IMR-90 (cell line): Measurements from ENCODE around the gene KLHL20. TPM values are rescaled to one million over a fixed set of nuclear protein-coding genes. Genes with fewer than 3 reads are reported as not detected.
"Not testable (repeated sequence)": the region's sequence is repeated elsewhere in the genome, so short reads cannot be mapped to it uniquely, and the experiment has no call there.

Experiments
- ATAC-seq: fragments of 200-7000 bp; cut with Tn5 transposase; 2 replicates; pipeline ENCODE4 v1.9.1; 2020; ENCODE audit warnings: low read depth, mild to moderate bottlenecking, moderate library complexity
- BruUV-seq: library from RNA; stranded (reverse); fragments of 400-500 nt; replicated peaks from 2 replicates; lab custom pipeline; 2021; lab: Mats Ljungman, UMichigan
- CTCF ChIA-PET: fragments of 300-600 bp; formaldehyde crosslinking; extraction: SDS; loops from one replicate; lab custom pipeline; 2021; ENCODE audit warnings: antibody characterized with exemption; lab: Yijun Ruan, JAX
- POLR2A ChIA-PET: fragments of 300-600 bp; sonication (Branson Sonifier 250); formaldehyde crosslinking; loops from one replicate; lab custom pipeline; 2022; ENCODE audit warnings: antibody characterized with exemption; ENCODE audit not compliant: unreplicated experiment; lab: Charles Lee
- DNase-seq: peaks from one replicate; pipeline ENCODE4 v3.0.0; 2013
- H2AFZ ChIP-seq: replicated peaks from 2 replicates; pipeline ENCODE3; 2013; ENCODE audit warnings: low read length, mild to moderate bottlenecking; ENCODE audit not compliant: poor library complexity
- H2AK5ac ChIP-seq: 2 replicates; pipeline ENCODE4 v1.6.1; 2013; ENCODE audit warnings: low read depth, low read length, inconsistent platforms
- H2AK9ac ChIP-seq: replicated peaks from 2 replicates; pipeline ENCODE3; 2013; ENCODE audit warnings: mild to moderate bottlenecking, low read depth, low read length, moderate library complexity; ENCODE audit not compliant: poor library complexity
- H2BK120ac ChIP-seq: 2 replicates; pipeline ENCODE4 v1.6.1; 2013; ENCODE audit warnings: low read depth, low read length, inconsistent platforms
- H2BK15ac ChIP-seq: 3 replicates; pipeline ENCODE4 v1.6.1; 2013; ENCODE audit warnings: low read depth, low read length, inconsistent platforms
- H2BK20ac ChIP-seq: 2 replicates; pipeline ENCODE4 v1.6.1; 2013; ENCODE audit warnings: low read depth, mild to moderate bottlenecking, inconsistent platforms, low read length, moderate library complexity
- H2BK5ac ChIP-seq: 2 replicates; pipeline ENCODE4 v1.6.1; 2013; ENCODE audit warnings: mild to moderate bottlenecking, low read depth, low read length, inconsistent platforms; ENCODE audit not compliant: poor library complexity, severe bottlenecking
- H3K14ac ChIP-seq: replicated peaks from 2 replicates; pipeline ENCODE4 v1.6.1; 2013; ENCODE audit warnings: low read depth, low read length, inconsistent platforms
- H3K18ac ChIP-seq: 2 replicates; pipeline ENCODE4 v1.6.1; 2013; ENCODE audit warnings: low read depth, low read length, control low read depth
- H3K23ac ChIP-seq: 2 replicates; pipeline ENCODE4 v1.6.1; 2013; ENCODE audit warnings: low read depth, low read length, inconsistent platforms
- H3K27ac ChIP-seq: 2 replicates; pipeline ENCODE4 v1.5.1; 2013; ENCODE audit warnings: mild to moderate bottlenecking, control low read depth, low read length; ENCODE audit not compliant: insufficient read depth
- H3K27me3 ChIP-seq: 2 replicates; pipeline ENCODE4 v1.6.1; 2013; ENCODE audit warnings: low read length; ENCODE audit not compliant: control insufficient read depth, insufficient read depth
- H3K36me3 ChIP-seq: 2 replicates; pipeline ENCODE4 v1.6.1; 2013; ENCODE audit warnings: low read length, mixed read lengths; ENCODE audit not compliant: control insufficient read depth, insufficient read depth
- H3K4ac ChIP-seq: 2 replicates; pipeline ENCODE4 v1.6.1; 2013; ENCODE audit warnings: low read depth, low read length, inconsistent platforms
- H3K4me1 ChIP-seq: 2 replicates; pipeline ENCODE4 v1.6.1; 2013; ENCODE audit warnings: low read length, mixed read lengths; ENCODE audit not compliant: control insufficient read depth, insufficient read depth
- H3K4me2 ChIP-seq: 2 replicates; pipeline ENCODE4 v1.6.1; 2013; ENCODE audit warnings: low read depth, mild to moderate bottlenecking, control low read depth, low read length, moderate library complexity
- H3K4me3 ChIP-seq: 2 replicates; pipeline ENCODE4 v1.5.1; 2013; ENCODE audit warnings: low read depth, mild to moderate bottlenecking, control low read depth, low read length, moderate library complexity; ENCODE audit not compliant: insufficient read depth
- H3K56ac ChIP-seq: 2 replicates; pipeline ENCODE4 v1.6.1; 2013; ENCODE audit warnings: low read length, inconsistent platforms; ENCODE audit not compliant: insufficient read depth; ENCODE audit errors: extremely low read depth
- H3K79me1 ChIP-seq, 2 experiments: 2 replicates each; pipeline ENCODE4 v1.6.1; 2013; ENCODE audit warnings: low read length in 2 of 2, inconsistent platforms in 1 of 2, low read depth in 1 of 2
- H3K9ac ChIP-seq: 2 replicates; pipeline ENCODE4 v1.6.1; 2013; ENCODE audit warnings: low read depth, low read length, control low read depth
- H3K9me1 ChIP-seq: 2 replicates; pipeline ENCODE4 v1.6.1; 2013; ENCODE audit warnings: low read length, inconsistent platforms; ENCODE audit not compliant: insufficient read depth
- H3K9me3 ChIP-seq: 2 replicates; pipeline ENCODE4 v1.6.1; 2013; ENCODE audit warnings: low read length; ENCODE audit not compliant: control insufficient read depth, insufficient read depth
- H4K20me1 ChIP-seq: 2 replicates; pipeline ENCODE4 v1.6.1; 2013; ENCODE audit warnings: low read length, inconsistent platforms; ENCODE audit not compliant: insufficient read depth
- H4K5ac ChIP-seq: 2 replicates; pipeline ENCODE4 v1.6.1; 2013; ENCODE audit warnings: mild to moderate bottlenecking, low read depth, low read length, control low read depth
- H4K8ac ChIP-seq, 2 experiments: 2 replicates each; pipeline ENCODE4 v1.6.1; 2013; ENCODE audit warnings: low read depth in 2 of 2, low read length in 2 of 2, control low read depth in 1 of 2, inconsistent platforms in 1 of 2
- H4K91ac ChIP-seq: 2 replicates; pipeline ENCODE4 v1.6.1; 2013; ENCODE audit warnings: low read depth, low read length, inconsistent platforms; ENCODE audit not compliant: insufficient read depth
- WGBS, 2 experiments: methylation state at CpG; one replicate each; pipeline versions ENCODE4 v1.1.5 to v1.1.7; 2013; ENCODE audit warnings: missing lambda C conversion rate in 2 of 2; ENCODE audit not compliant: insufficient read length in 1 of 2; ENCODE audit errors: extremely low coverage in 2 of 2; 5-methylcytosine and 5-hydroxymethylcytosine counted together
- dilution Hi-C: fragments of 300-500 bp; cut with HindIII; formaldehyde crosslinking; loops from one replicate; pipeline ENCODE4 v1.14.3; 2018; ENCODE audit warnings: low sequenced_read_pairs; ENCODE audit not compliant: unreplicated experiment
- in situ Hi-C: fragments of 300-500 bp; cut with MboI; formaldehyde crosslinking; loops from 3 replicates; pipeline ENCODE4 v1.14.3; 2019; ENCODE audit warnings: low sequenced_read_pairs, inconsistent platforms, mixed read lengths
- intact Hi-C: fragments of 100-400 bp; cut with micrococcal nuclease; formaldehyde crosslinking; loops from 2 replicates; pipeline ENCODE4 v1.10.0; 2022
- polyA plus RNA-seq, 3 experiments: library from polyadenylated mRNA; depleted of rRNA; stranded (reverse); fragments of >200 nt; gene quantifications; 2 replicates each; pipeline ENCODE4 v1.2.3, GENCODE V29; 2012; ENCODE audit warnings: low replicate concordance in 1 of 3
- total RNA-seq: library from RNA; depleted of rRNA; stranded (reverse); fragments of >200 nt; gene quantifications from 2 replicates; pipeline ENCODE4 v1.2.3, GENCODE V29; 2012

The KLHL20 gene
- total and polyA plus RNA-seq, 2 of the 4 experiments (the other 2 are of a cell fraction) = 13.5 to 23.3 TPM

DNA sequence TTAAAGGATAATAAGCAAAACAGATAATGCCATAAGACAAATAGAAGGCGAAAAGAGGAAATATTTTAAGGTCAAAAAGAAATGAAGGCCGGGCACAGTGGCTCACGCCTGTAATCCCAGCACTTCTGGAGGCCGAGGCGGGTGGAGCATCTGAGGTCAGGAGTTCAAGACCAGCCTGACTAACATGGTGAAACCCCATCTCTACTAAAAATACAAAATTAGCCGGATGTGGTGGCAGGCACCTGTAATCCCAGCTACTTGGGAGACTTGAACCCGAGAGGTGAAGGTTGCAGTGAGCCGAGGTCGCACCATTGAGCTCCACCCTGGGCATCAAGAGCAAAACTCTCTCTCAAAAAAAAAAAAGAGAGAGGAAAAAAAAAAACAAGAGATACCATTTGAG lies 55.5 kb downstream of the KLHL20 start:
- POLR2A ChIA-PET, H4K91ac ChIP-seq, H3K4ac ChIP-seq, H2AK9ac ChIP-seq, H3K4me2 ChIP-seq, H3K4me3 ChIP-seq, H2AFZ ChIP-seq, H3K56ac ChIP-seq, DNase-seq, H4K8ac ChIP-seq, BruUV-seq, ATAC-seq, H3K9me3 ChIP-seq, H3K4me1 ChIP-seq, H3K79me1 ChIP-seq, H3K9ac ChIP-seq, H3K27ac ChIP-seq, in situ Hi-C loops, H2BK120ac ChIP-seq, dilution Hi-C loops, H3K14ac ChIP-seq, H2BK5ac ChIP-seq, H2BK15ac ChIP-seq, H2BK20ac ChIP-seq, H4K20me1 ChIP-seq, H4K5ac ChIP-seq, H3K18ac ChIP-seq, H3K23ac ChIP-seq, H3K9me1 ChIP-seq, H3K27me3 ChIP-seq, H2AK5ac ChIP-seq: not testable (repeated sequence)
- CTCF ChIA-PET = interaction anchor here (0.7 kb wide), 1 partner anchor 362 kb away, joined by 9 read pairs; no protein-coding TSS in a partner anchor
- no CpG with 5 or more reads among the region's 9 CpGs for WGBS, 2 experiments
- H3K36me3 ChIP-seq = peaks cover 14% of the 10 kb centered on the region
- intact Hi-C loops = loop anchor here (5.0 kb wide), 1 partner anchor 338 kb away; no protein-coding TSS in a partner anchor
